SK-N-MC (cell line): ENCODE data around the gene USP22.

Experiments
- EZH2 ChIP-seq: fragments of 200-600 bp; sonication (generic); IDR thresholded peaks from one replicate; pipeline ENCODE4 v1.6.1; 2017; ENCODE audit warnings: antibody characterized with exemption
- POLR2AphosphoS5 ChIP-seq: IDR thresholded peaks from 2 replicates; pipeline ENCODE4 v1.6.1; 2012; ENCODE audit warnings: mild to moderate bottlenecking, low read depth, low read length, borderline replicate concordance

GRCh38 chr17:21003007-21003621, 39.7 kb downstream of the USP22 start:
- TF ChIP-seq EZH2 (no peak), POLR2AphosphoS5 (no peak)
